ENCODE data around the gene ING3. TPM values are rescaled to one million over a fixed set of nuclear protein-coding genes. Genes with fewer than 3 reads are reported as not detected.

The ING3 gene
- total and polyA plus RNA-seq, 9 of the 15 experiments (the other 6 are each of a cell fraction or from before 2014, with no cell fraction given), result 22.8 to 233 (median 50.4) TPM

DNA sequence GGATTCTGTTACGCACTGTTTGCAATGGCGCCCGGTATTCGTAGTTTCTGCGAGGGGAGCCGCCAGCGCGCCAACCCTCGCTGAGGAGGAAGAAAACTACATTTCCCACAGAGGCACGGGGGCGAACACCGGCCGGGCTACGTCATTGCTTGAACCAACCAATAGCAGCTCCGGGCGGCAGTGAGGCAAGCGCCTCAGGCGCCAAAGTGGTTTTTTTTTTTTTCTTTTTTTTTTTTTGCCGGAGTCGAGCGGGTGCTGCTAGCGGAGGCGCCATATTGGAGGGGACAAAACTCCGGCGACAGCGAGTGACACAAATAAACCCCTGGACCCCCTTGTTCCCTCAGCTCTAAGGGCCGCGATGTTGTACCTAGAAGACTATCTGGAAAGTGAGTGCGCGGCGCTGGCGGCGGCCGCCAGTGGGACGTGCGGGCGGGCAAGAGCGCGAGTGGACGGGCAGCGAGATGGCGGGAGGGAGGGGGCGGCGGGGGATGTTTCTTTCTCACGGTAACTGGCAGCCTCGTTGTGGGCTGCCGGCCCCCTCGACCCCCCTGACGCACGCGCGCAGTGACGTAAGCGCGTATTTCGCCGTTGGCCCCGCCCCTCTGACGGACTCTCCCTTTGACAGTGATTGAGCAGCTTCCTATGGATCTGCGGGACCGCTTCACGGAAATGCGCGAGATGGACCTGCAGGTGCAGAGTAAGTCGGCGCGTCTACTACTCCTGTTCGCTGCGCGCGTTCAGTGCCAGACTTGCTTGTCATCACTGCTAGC is at the start of gene ING3 (continued):
- TF ChIP-seq FOXJ2 (tag; IDR thresholded peaks at IDR 0.05) (peak; percentile 97), NFXL1 (CRISPR knock-in tag; IDR thresholded peaks at IDR 0.05) (no peak), CC2D1A (IDR thresholded peaks at IDR 0.05) (peak; percentile 81), PCBP2 (IDR thresholded peaks at IDR 0.05; ENCODE audit: low read depth, low read length, poor library complexity, severe bottlenecking) (no peak), PHTF2 (CRISPR knock-in tag; IDR thresholded peaks at IDR 0.05) (no peak), ZNF561 (CRISPR knock-in tag; conservative IDR thresholded peaks at IDR 0.05) (no peak), RFX7 (CRISPR knock-in tag; IDR thresholded peaks at IDR 0.05) (0 out of 2 replicates have a peak, but pooled peaks have one; percentile 59), ZNF444 (CRISPR knock-in tag; IDR thresholded peaks at IDR 0.05) (peak; percentile 27; the same call in 1 of the 2 replicates), NCOA6 (IDR thresholded peaks at IDR 0.05) (peak; percentile 98)
- TF ChIP-seq, protein P1, sequence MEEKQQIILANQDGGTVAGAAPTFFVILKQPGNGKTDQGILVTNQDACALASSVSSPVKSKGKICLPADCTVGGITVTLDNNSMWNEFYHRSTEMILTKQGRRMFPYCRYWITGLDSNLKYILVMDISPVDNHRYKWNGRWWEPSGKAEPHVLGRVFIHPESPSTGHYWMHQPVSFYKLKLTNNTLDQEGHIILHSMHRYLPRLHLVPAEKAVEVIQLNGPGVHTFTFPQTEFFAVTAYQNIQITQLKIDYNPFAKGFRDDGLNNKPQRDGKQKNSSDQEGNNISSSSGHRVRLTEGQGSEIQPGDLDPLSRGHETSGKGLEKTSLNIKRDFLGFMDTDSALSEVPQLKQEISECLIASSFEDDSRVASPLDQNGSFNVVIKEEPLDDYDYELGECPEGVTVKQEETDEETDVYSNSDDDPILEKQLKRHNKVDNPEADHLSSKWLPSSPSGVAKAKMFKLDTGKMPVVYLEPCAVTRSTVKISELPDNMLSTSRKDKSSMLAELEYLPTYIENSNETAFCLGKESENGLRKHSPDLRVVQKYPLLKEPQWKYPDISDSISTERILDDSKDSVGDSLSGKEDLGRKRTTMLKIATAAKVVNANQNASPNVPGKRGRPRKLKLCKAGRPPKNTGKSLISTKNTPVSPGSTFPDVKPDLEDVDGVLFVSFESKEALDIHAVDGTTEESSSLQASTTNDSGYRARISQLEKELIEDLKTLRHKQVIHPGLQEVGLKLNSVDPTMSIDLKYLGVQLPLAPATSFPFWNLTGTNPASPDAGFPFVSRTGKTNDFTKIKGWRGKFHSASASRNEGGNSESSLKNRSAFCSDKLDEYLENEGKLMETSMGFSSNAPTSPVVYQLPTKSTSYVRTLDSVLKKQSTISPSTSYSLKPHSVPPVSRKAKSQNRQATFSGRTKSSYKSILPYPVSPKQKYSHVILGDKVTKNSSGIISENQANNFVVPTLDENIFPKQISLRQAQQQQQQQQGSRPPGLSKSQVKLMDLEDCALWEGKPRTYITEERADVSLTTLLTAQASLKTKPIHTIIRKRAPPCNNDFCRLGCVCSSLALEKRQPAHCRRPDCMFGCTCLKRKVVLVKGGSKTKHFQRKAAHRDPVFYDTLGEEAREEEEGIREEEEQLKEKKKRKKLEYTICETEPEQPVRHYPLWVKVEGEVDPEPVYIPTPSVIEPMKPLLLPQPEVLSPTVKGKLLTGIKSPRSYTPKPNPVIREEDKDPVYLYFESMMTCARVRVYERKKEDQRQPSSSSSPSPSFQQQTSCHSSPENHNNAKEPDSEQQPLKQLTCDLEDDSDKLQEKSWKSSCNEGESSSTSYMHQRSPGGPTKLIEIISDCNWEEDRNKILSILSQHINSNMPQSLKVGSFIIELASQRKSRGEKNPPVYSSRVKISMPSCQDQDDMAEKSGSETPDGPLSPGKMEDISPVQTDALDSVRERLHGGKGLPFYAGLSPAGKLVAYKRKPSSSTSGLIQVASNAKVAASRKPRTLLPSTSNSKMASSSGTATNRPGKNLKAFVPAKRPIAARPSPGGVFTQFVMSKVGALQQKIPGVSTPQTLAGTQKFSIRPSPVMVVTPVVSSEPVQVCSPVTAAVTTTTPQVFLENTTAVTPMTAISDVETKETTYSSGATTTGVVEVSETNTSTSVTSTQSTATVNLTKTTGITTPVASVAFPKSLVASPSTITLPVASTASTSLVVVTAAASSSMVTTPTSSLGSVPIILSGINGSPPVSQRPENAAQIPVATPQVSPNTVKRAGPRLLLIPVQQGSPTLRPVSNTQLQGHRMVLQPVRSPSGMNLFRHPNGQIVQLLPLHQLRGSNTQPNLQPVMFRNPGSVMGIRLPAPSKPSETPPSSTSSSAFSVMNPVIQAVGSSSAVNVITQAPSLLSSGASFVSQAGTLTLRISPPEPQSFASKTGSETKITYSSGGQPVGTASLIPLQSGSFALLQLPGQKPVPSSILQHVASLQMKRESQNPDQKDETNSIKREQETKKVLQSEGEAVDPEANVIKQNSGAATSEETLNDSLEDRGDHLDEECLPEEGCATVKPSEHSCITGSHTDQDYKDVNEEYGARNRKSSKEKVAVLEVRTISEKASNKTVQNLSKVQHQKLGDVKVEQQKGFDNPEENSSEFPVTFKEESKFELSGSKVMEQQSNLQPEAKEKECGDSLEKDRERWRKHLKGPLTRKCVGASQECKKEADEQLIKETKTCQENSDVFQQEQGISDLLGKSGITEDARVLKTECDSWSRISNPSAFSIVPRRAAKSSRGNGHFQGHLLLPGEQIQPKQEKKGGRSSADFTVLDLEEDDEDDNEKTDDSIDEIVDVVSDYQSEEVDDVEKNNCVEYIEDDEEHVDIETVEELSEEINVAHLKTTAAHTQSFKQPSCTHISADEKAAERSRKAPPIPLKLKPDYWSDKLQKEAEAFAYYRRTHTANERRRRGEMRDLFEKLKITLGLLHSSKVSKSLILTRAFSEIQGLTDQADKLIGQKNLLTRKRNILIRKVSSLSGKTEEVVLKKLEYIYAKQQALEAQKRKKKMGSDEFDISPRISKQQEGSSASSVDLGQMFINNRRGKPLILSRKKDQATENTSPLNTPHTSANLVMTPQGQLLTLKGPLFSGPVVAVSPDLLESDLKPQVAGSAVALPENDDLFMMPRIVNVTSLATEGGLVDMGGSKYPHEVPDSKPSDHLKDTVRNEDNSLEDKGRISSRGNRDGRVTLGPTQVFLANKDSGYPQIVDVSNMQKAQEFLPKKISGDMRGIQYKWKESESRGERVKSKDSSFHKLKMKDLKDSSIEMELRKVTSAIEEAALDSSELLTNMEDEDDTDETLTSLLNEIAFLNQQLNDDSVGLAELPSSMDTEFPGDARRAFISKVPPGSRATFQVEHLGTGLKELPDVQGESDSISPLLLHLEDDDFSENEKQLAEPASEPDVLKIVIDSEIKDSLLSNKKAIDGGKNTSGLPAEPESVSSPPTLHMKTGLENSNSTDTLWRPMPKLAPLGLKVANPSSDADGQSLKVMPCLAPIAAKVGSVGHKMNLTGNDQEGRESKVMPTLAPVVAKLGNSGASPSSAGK (IDR thresholded peaks at IDR 0.05), result no peak
- TF ChIP-seq, protein P2, sequence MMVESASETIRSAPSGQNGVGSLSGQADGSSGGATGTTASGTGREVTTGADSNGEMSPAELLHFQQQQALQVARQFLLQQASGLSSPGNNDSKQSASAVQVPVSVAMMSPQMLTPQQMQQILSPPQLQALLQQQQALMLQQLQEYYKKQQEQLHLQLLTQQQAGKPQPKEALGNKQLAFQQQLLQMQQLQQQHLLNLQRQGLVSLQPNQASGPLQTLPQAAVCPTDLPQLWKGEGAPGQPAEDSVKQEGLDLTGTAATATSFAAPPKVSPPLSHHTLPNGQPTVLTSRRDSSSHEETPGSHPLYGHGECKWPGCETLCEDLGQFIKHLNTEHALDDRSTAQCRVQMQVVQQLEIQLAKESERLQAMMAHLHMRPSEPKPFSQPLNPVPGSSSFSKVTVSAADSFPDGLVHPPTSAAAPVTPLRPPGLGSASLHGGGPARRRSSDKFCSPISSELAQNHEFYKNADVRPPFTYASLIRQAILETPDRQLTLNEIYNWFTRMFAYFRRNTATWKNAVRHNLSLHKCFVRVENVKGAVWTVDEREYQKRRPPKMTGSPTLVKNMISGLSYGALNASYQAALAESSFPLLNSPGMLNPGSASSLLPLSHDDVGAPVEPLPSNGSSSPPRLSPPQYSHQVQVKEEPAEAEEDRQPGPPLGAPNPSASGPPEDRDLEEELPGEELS (CRISPR knock-in tag; IDR thresholded peaks at IDR 0.05; ENCODE audit: borderline replicate concordance), result no peak; the same call in 1 of the 2 replicates
